ENCODE data around the gene PDSS2. TPM values are rescaled to one million over a fixed set of nuclear protein-coding genes. Genes with fewer than 3 reads are reported as not detected.

The PDSS2 gene
- total and polyA plus RNA-seq, 12 donors, result 6.4 to 39.8 (median 27.6) TPM

- H3K4me3 ChIP-seq, result no peak overlapping the region
- 48 to 60% (median 51%) methylated on average over 5 to 8 of the region's 8 CpGs for WGBS, 4 donors
- TF ChIP-seq CTCF (IDR thresholded peaks at IDR 0.05) (peak; percentile 18 to 48 (median 38)), POLR2A (IDR thresholded peaks at IDR 0.05) (no peak)
- DNase-seq, result peak in 3 of 7 donors; percentile 27 to 62 (median 40)
- H3K27me3 ChIP-seq, result no peaks in the 10 kb centered on the region
- intact Hi-C loops (cut with DNase I), result no loop called here
- no peaks in the 10 kb centered on the region for H3K4me1 ChIP-seq (replicated peaks in 1 of 2)
- no peaks in the 10 kb centered on the region for H3K9me3 ChIP-seq (replicated peaks in 1 of 3)
- H3K36me3 ChIP-seq (replicated peaks in 1 of 2), result no peaks in the 10 kb centered on the region
- H3K27ac ChIP-seq, result no peak overlapping the region
These were observed 326.9 kb downstream of the PDSS2 start for GRCh38 chr6:107132330-107132954.

GRCh38 chr6:107129370-107129925 is 329.9 kb downstream of the PDSS2 start:
- WGBS, 4 donors, result 77 to 86% (median 79%) methylated on average over 6 to 9 of the region's 9 CpGs
- H3K36me3 ChIP-seq (replicated peaks in 1 of 2), result no peaks in the 10 kb centered on the region
- H3K4me1 ChIP-seq (replicated peaks in 1 of 2), result no peaks in the 10 kb centered on the region
- H3K4me3 ChIP-seq, result no peak overlapping the region
- DNase-seq, result peak in 1 of 7 donors; percentile 29
- no peaks in the 10 kb centered on the region for H3K27me3 ChIP-seq
- intact Hi-C loops (cut with DNase I), result no loop called here
- no peaks in the 10 kb centered on the region for H3K9me3 ChIP-seq (replicated peaks in 1 of 3)
- no peak for TF ChIP-seq CTCF (IDR thresholded peaks at IDR 0.05)
- no peak for TF ChIP-seq POLR2A (IDR thresholded peaks at IDR 0.05)
- H3K27ac ChIP-seq, result no peak overlapping the region

GRCh38 chr6:107128577-107128976 is 330.8 kb downstream of the PDSS2 start:
- Histone ChIP-seq H3K27ac (no peak overlapping the region), H3K27me3 (no peaks in the 10 kb centered on the region), H3K4me3 (no peak overlapping the region), H3K4me1 (replicated peaks in 1 of 2) (no peaks in the 10 kb centered on the region), H3K36me3 (replicated peaks in 1 of 2) (no peaks in the 10 kb centered on the region), H3K9me3 (replicated peaks in 1 of 3) (no peaks in the 10 kb centered on the region)
- TF ChIP-seq CTCF (IDR thresholded peaks at IDR 0.05), result no peak
- TF ChIP-seq POLR2A (IDR thresholded peaks at IDR 0.05), result no peak
- DNase-seq, result no peak
- 79 to 90% (median 85%) methylated on average over 2 of the region's 2 CpGs for WGBS, 4 donors
- intact Hi-C loops (cut with DNase I), result no loop called here

DNA sequence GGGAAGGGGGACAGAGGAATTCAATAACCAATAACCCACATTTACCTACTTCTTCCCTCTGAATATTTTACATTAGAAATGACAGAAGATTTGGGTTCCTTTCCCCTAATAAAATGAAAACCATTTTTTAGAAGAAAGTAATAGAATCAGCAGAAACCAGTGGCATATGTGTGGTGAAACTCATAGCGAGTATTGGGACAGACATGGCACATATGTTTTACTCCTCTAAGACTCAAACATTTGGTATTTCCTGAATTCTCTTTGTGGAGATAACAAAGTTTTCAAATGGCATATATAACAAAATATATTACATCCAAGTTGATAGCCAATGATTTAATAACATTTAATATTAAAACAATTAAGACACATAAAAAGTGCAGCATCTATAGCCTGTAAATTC is 331.2 kb downstream of the PDSS2 start:
- Histone ChIP-seq H3K4me1 (replicated peaks in 1 of 2) (no peaks in the 10 kb centered on the region), H3K9me3 (replicated peaks in 1 of 3) (no peaks in the 10 kb centered on the region), H3K36me3 (replicated peaks in 1 of 2) (no peaks in the 10 kb centered on the region), H3K27me3 (no peaks in the 10 kb centered on the region), H3K4me3 (no peak overlapping the region), H3K27ac (no peak overlapping the region)
- no peak for TF ChIP-seq CTCF (IDR thresholded peaks at IDR 0.05)
- TF ChIP-seq POLR2A (IDR thresholded peaks at IDR 0.05), result no peak
- 85 to 96% (median 89%) methylated on average over 1 of the region's 1 CpG for WGBS, 4 donors
- no peak for DNase-seq
- intact Hi-C loops (cut with DNase I), result no loop called here
